ENCODE measurements around the gene DNASE1L2.

DNASE1L2 gene

GRCh38 chr16:2286550-2286949 is 50.3 kb downstream of the DNASE1L2 start:
- TF ChIP-seq CTCF (IDR thresholded peaks at IDR 0.05; ENCODE audit: low read depth, low read length, missing control alignments): no peak
- DNase-seq (ENCODE audit: low read depth): no peak
- no peak overlapping the region for H3K4me3 ChIP-seq (ENCODE audit: low read depth, low read length)

GRCh38 chr16:2287916-2288547 is 51.8 kb downstream of the DNASE1L2 start:
- no peak for TF ChIP-seq CTCF (IDR thresholded peaks at IDR 0.05; ENCODE audit: low read depth, low read length, missing control alignments)

More at GRCh38 chr16:2287916-2288547, 51.8 kb downstream of the DNASE1L2 start:
- DNase-seq (ENCODE audit: low read depth): no peak
- no peak overlapping the region for H3K4me3 ChIP-seq (ENCODE audit: low read depth, low read length)
